HG03175 (cell line): Measurements from ENCODE around the gene GREM1.

Source experiments
- ATAC-seq: cut with Tn5 transposase; IDR thresholded peaks from one replicate; pipeline ENCODE4 v1.9.1; 2021; ENCODE audit warnings: mild to moderate bottlenecking, moderate library complexity; ENCODE audit not compliant: unreplicated experiment

The GREM1 gene

DNA sequence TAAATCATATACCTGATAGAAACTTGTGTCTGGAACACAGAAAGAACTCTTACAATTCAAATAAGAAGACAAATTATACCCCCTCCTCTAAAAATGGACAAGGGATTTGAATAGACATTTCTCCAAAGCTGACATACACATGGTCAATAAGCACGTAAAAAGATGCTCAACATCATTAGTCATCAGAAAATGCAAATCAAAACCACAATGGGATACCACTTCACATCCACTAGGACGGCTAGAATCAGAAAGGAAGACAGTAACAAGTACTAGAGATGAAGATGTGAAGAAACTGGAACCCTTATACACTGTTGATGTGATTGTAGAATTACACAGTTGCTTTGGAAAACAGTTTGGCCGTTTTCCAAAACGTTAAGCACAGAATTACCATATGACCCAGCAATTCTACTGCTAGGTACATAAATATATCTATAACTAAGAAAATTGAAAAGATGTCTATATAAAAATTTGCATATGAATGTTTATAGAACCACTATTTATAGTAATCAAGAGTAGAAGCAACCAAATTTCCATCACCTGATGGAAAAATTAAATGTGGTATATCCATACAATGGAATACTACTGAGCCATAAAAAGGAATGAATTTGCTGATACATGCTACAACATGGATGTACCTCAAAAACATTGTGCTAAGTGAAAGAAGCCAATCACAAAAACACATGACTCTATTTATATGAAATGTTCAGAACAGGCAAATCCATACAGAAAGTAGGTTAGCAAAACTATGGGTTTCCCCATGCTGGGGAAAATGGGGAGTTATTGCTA, 60.8 kb downstream of the GREM1 start:
- no peak for ATAC-seq

GRCh38 chr15:32781781-32782180, 64.0 kb downstream of the GREM1 start:
- no peak for ATAC-seq

- ATAC-seq: no peak
These were observed 66.8 kb downstream of the GREM1 start for GRCh38 chr15:32784581-32784980.

- no peak for ATAC-seq
These were observed 69.1 kb downstream of the GREM1 start for GRCh38 chr15:32786906-32787305.

- ATAC-seq: no peak
These were observed 70.1 kb downstream of the GREM1 start for GRCh38 chr15:32787949-32788348.

DNA sequence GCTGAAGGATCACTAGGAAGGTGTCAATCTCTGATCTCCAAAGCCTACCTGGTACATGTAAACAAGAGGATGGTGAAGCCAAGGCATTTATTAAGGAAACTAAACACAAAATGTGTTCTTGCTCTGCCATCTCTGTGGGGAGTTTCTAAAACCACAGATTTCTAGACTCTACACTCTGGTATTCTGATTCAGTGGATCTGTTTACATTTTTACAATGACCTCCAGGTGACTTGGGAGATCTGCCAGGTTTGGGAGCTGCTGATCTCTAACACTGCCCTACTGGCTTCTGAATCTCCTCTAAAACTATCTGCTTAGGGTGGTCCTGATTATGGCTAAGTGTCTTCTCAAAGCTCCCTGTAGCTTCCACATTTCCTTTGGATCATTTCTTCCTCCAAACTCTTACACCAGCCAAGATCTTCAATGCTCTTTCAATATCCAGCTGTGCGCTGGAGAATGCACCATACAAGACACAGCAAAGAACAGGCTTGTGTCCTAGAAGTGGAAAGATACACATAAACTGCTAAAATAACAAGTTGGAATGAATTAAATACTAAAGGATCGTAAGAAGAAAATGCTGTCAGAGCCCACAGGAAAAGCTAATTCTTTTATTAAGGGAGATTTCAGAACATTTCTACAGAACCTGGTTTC, 72.7 kb downstream of the GREM1 start:
- no peak for ATAC-seq

GRCh38 chr15:32792436-32792835, 74.6 kb downstream of the GREM1 start:
- no peak for ATAC-seq
